Activated T-helper 9 cell treated with anti-CD3 and anti-CD28 coated beads, Interleukin-2, amount 50 U/mL, for 16 hours (primary cell): Measurements from ENCODE around the gene DNAAF3.
"Not testable (repeated sequence)": the region's sequence is repeated elsewhere in the genome, so short reads cannot be mapped to it uniquely, and the experiment has no call there.

Experiments used
- DNase-seq: peaks from one replicate; pipeline ENCODE4 v3.0.0-alpha.2; 2020; ENCODE audit warnings: low read depth

DNAAF3 gene

GRCh38 chr19:55166530-55167268 is at the start of gene DNAAF3:
Gene DNAAF3 (minus strand): TSS chr19:55166613. CDS start chr19:55166413, 200 bp downstream.
- DNase-seq, result peak; percentile 38

- DNase-seq, result no peak
Measured at GRCh38 chr19:55213547-55213946, 47.1 kb upstream of the DNAAF3 start.

GRCh38 chr19:55212447-55212846 is 46.0 kb upstream of the DNAAF3 start:
- DNase-seq, result no peak

DNA sequence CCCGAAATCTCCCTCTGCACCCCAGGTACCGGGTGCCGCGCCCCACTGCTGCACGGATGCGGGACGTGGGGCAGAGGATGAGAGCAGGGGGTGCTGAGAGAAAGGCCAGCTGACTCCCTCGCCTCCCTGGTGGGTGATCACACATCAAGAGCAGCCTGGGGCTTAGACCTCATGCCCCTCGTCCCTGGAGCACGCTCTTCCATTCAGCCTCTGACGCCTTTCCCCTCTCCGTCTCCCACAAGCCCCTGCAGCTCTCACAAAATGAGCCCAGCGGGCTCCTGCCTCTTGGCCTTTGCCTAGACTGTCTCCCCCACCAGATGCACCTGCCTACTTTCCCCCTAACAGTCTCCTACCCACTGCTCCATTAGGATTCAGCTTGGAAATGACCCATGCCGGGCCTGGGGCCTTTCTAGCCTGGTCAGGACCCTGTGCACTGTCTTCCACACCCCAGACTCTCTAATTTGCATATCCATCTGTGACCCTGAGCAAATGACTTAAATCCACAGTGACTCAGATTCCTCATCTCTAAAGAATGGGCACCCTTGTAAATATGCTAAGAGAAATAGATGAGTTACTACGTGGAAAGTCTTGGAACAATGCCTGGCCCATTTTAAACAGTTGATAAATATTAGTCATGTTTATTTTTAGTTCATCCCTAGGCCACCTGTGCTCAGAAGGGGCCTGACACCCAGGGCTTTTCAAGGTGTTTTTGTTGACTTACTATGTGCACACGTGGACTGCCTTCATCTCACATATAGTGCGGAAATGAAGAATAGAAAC is 43.5 kb upstream of the DNAAF3 start:
- DNase-seq, result no peak

DNA sequence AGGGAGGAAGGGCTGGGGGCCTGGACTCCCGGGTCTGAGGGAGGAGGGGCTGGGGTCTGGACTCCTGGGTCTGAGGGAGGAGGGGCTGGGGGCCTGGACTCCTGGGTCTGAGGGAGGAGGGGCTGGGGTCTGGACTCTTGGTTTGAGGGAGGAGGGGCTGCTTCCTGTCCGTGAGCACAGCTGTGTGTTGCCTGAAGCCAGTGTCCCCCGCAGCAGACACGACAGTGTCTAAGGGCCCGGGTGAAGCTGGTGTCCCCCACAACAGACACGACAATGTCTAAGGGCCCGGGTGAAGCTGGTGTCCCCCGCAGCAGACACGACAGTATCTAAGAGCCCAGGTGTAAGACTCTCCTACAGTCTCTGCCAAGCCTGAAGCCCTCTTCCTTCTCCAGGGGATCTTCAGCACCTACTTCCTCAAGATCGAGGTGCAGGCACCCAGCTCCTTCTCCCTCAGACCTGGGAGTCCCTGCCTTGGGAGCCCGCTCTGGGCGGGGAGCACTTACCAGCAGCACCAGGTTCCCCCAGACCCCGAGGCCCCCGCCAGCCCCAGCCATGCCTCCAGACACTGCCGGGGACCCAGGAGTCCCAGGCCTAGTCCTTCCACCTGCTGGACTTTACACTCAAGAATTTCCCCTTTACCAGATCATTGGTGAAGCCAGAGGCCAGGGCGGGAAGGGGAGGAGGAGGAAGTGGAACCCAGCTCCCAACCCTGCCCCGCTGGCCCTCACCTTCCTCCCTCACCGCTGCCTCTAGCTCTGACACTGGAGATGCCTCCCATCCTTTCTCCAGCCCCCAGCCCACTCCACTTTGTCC is 42.7 kb upstream of the DNAAF3 start, which contains the start of gene PTPRH:
TSS of gene PTPRH (minus strand) at position 622 of the 813 bp plus-strand sequence. CDS start at position 554, 68 bp downstream.
- no peak for DNase-seq

GRCh38 chr19:55206664-55207500 is 40.5 kb upstream of the DNAAF3 start:
- no peak for DNase-seq

GRCh38 chr19:55202199-55202598 is 35.8 kb upstream of the DNAAF3 start:
- not testable (repeated sequence) for DNase-seq

- no peak for DNase-seq
Measured at GRCh38 chr19:55199620-55200204, 33.3 kb upstream of the DNAAF3 start.

DNA sequence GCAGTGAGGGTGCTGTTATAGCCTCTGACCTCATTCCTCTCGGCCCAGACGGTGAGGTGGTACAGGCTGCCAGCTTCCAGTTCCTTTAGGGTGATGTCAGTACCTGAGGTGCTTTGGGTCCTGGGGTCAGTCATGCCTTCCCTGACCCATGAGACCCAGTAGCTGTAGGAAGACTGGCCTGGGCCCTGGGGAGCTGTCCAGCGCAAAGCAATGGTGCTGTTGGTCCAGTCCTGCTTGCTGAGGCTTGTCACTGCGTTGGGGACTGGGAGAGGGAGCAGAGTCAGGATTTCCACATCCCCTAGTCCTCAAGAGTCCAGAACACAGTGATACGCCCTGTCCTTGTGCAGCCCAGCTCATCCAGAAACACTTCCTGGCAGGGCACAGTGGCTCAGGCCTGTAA is 32.2 kb upstream of the DNAAF3 start:
- DNase-seq, result no peak

GRCh38 chr19:55197528-55197927 is 31.1 kb upstream of the DNAAF3 start:
- DNase-seq, result no peak

DNA sequence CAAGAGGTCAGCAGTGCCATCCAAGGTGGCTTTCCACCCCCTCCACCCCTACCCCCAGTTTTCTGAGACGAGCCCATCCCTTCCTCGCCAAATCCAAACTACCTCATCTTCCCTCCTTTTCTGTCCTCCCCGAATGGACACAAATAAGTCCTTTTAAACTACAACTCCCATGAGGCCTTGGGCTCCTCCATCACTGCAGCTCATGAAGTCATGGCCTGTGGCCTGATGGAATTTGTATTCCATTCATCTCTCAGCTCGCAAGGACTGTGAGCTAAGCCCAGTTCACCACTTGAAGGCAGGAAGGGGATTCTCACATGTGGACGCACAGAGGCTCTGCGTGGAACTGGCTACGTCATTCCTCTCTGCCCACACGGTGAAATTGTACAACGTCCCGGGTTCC is 30.4 kb upstream of the DNAAF3 start:
- DNase-seq, result no peak

DNA sequence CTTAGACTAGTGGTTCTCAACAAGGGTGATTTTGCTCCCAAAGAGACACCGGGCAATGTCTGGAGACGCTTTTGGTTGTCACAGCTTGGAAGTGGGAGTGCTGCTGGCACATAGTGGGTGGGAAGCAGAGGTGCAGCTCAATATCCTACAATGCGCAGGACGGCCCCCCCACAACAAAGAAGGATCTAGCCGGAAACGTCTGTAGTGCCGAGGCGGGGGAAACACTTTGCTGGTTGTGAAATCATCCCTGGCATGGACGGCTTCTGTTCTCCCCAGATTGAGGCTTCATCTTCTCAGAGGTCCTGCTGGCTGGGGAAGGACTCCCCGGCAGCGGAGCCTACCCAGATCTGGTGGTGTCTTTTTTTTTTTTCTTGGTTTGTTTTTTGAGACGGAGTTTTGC is 27.1 kb upstream of the DNAAF3 start:
- DNase-seq, result no peak

GRCh38 chr19:55189403-55189835 is 23.0 kb upstream of the DNAAF3 start:
- no peak for DNase-seq

DNA sequence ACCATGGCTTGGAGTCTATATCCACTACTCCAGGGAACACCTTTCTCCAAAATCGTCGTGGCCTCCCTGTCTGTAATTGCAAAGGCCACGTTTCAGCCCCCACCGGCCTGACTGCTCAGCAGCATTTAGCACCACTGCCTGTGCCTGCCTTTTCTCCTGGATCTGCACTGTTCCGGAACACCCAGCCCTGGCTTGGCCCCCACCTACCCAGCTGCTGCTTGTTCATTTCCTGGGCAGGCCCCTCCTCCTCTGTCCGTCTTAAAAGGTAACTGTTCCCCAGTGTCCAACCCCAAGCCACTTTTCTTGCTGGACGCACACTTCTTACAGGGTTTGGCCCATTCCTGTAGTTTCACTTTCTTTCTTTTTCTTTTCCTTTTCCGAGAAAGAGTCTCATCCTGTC is 22.2 kb upstream of the DNAAF3 start:
- DNase-seq, result no peak

GRCh38 chr19:55186080-55186479 is 19.7 kb upstream of the DNAAF3 start:
- no peak for DNase-seq

- DNase-seq, result no peak
Measured at GRCh38 chr19:55181740-55182139, 15.3 kb upstream of the DNAAF3 start.

DNA sequence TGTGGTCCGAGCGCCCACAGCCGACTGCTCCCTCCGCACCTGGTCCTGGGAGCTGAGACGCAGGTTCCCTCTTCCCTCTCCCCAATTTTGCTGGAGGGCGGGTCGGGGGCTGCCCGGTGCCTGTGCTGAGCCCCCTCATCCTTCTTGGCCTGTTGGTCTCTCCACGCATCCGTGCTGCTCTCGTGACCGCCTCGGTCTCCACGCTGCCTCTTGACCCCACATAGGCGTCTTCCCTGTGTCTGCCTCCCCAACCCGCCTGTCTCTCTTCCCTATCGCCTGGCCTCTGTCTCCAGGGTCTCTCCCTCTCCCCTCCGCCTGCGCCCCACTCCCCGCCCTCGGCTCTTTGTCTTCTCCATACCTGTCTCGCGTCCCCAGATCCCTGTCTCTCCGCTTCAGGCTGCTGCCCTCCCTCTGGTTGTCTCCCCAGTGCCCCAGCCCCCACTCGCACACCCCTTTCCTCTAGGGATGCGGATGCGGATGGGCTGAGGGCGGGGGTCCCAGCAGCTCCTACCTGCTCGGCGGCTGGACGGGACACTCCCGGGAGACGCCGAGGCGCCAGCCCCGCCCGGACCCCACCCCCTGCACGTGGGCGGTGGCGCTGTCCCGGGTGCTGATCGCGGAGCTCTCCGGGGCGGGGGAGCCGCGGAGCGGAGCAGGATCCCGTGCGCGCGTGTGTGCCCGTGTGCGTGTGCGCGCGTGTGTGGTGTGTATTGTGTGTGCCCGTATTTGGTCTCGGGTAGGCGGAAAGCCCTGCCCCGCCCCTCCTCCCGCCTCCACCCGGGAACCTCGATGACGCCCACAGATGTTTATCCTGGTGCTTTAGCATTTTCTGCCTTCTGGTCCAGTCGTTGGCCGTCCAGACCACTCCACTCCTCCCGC is 13.4 kb upstream of the DNAAF3 start, which contains the start of gene SYT5:
TSS of gene SYT5 (minus strand) at position 684 of the 879 bp plus-strand sequence. CDS start 1,248 bp downstream, outside the sequence.
- DNase-seq, result peak; percentile 45

GRCh38 chr19:55178781-55179599 is 12.6 kb upstream of the DNAAF3 start:
- peak; percentile 84 for DNase-seq

DNA sequence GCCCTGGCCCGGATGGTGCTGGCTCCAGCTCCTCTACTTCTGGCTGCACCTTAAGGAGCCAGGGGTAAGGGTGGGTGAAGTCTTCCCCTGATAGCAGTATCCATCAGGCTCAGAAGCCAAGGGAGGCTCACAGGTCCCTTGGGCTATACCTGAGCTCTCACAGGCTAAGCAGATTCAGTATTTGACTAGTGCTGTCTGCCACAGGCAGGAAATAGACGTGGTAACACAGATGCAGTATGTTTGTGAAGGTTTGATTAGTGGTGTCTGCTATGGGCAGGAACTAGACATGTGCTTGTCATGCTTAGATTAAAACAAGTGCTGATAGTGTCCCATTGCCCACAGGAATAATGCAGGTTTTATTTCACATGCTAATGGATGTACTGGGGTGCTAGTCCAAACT is 9.7 kb upstream of the DNAAF3 start:
- no peak for DNase-seq
